MM.1S (cell line): ENCODE data around the gene NRG3.

ENCODE experiments used
- DNase-seq: peaks from one replicate; pipeline ENCODE4 v3.0.0-alpha.2; 2015
- H2AFZ ChIP-seq: fragments of 300-600 bp; sonication (generic); 2 replicates; pipeline ENCODE4 v1.6.0; 2016; ENCODE audit warnings: antibody characterized with exemption, low read length
- H3F3A ChIP-seq: fragments of 300-600 bp; sonication (generic); 2 replicates; pipeline ENCODE4 v1.6.1; 2016; ENCODE audit warnings: mild to moderate bottlenecking, antibody characterized with exemption, low read length, moderate library complexity, mixed read lengths; ENCODE audit not compliant: insufficient read depth
- H3K27ac ChIP-seq: fragments of 300-600 bp; sonication (generic); 2 replicates; pipeline ENCODE4 v1.5.1; 2016; ENCODE audit warnings: mild to moderate bottlenecking, low read length
- H3K27me3 ChIP-seq: fragments of 300-600 bp; sonication (generic); replicated peaks from 2 replicates; pipeline ENCODE4 v1.6.0; 2016; ENCODE audit warnings: low read length; ENCODE audit not compliant: insufficient read depth
- H3K36me3 ChIP-seq: fragments of 300-600 bp; sonication (generic); replicated peaks from 2 replicates; pipeline ENCODE4 v1.6.1; 2016; ENCODE audit warnings: mild to moderate bottlenecking, low read length, mixed read lengths; ENCODE audit not compliant: insufficient read depth
- H3K4me1 ChIP-seq: fragments of 300-600 bp; sonication (generic); 2 replicates; pipeline ENCODE4 v1.6.1; 2016; ENCODE audit warnings: low read length, mixed read lengths
- H3K4me2 ChIP-seq: fragments of 300-600 bp; sonication (generic); 2 replicates; pipeline ENCODE4 v1.6.0; 2016; ENCODE audit warnings: low read depth, low read length
- H3K4me3 ChIP-seq: fragments of 300-600 bp; sonication (generic); 2 replicates; pipeline ENCODE4 v1.5.1; 2016; ENCODE audit warnings: low read length, mixed read lengths
- H3K79me2 ChIP-seq: fragments of 300-600 bp; sonication (generic); 2 replicates; pipeline ENCODE4 v1.6.1; 2016; ENCODE audit warnings: mixed run types, low read length, mixed read lengths
- H3K9ac ChIP-seq: fragments of 300-600 bp; sonication (generic); 2 replicates; pipeline ENCODE4 v1.6.1; 2016; ENCODE audit warnings: low read length, mixed read lengths
- H3K9me2 ChIP-seq: fragments of 300-600 bp; sonication (generic); replicated peaks from 2 replicates; pipeline ENCODE4 v1.6.1; 2016; ENCODE audit warnings: mild to moderate bottlenecking, low read length, mixed read lengths; ENCODE audit not compliant: insufficient read depth
- H3K9me3 ChIP-seq: fragments of 300-600 bp; sonication (generic); replicated peaks from 2 replicates; pipeline ENCODE4 v1.6.1; 2016; ENCODE audit warnings: mild to moderate bottlenecking, low read length, mixed read lengths; ENCODE audit not compliant: insufficient read depth
- H4K20me1 ChIP-seq: fragments of 300-600 bp; sonication (generic); 2 replicates; pipeline ENCODE4 v1.6.1; 2016; ENCODE audit warnings: mild to moderate bottlenecking, low read length, moderate library complexity, mixed read lengths; ENCODE audit not compliant: insufficient read depth
- EZH2 ChIP-seq: fragments of 300-600 bp; sonication (generic); optimal IDR thresholded peaks from 2 replicates; pipeline ENCODE3; 2017; ENCODE audit warnings: low read depth, mild to moderate bottlenecking, antibody characterized with exemption, low read length, mixed read lengths
- EZH2phosphoT487 ChIP-seq: fragments of 300-600 bp; sonication (generic); IDR thresholded peaks from 2 replicates; pipeline ENCODE4 v1.6.1; 2018; ENCODE audit warnings: antibody characterized with exemption, low read length
- TF ChIP-seq, protein P1 (sequence below): fragments of 300-600 bp; sonication (generic); IDR thresholded peaks from 2 replicates; pipeline ENCODE4 v1.5.1; 2016; ENCODE audit warnings: antibody characterized with exemption, low read length, mixed read lengths

Gene NRG3

DNA sequence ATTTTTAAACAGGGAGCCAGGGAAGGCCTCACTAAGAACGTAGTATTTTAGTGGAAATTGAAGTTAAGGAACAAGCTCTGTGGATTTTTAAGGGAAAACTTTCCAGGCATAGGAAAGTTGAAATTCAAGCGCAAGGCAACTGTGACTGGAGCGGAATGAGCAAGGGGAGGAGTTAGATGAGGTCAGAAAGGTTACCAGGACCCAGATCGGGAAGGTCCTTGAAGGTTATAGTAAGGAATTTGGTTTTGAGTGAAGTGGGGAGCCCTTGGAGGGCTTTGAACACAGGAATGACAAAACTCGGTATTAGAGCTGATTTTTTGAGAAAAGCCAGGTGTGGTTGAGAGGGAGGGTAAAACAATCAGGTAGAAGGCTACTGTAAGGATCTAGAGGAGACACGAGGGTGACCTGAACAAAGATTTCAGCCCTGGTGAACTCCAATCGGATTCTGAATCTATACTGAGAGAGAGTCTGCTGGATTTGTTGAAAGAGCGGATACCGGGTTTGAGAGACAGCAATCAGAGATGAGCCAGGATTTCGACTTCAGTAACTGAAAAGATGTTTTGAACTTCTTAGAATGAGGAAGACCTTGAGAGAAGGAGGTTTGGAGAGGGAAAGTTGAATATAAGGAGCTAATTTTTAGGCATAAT lies 1013.9 kb downstream of the NRG3 start:
- H4K20me1 ChIP-seq: no peaks in the 10 kb centered on the region
- no peak overlapping the region for H3K4me3 ChIP-seq
- H3K9me3 ChIP-seq: no peaks in the 10 kb centered on the region
- no peaks in the 10 kb centered on the region for H3K27me3 ChIP-seq
- H3F3A ChIP-seq: no peaks in the 10 kb centered on the region
- no peak overlapping the region for H2AFZ ChIP-seq
- TF ChIP-seq EZH2 (no peak), EZH2phosphoT487 (no peak)
- TF ChIP-seq, protein P1, sequence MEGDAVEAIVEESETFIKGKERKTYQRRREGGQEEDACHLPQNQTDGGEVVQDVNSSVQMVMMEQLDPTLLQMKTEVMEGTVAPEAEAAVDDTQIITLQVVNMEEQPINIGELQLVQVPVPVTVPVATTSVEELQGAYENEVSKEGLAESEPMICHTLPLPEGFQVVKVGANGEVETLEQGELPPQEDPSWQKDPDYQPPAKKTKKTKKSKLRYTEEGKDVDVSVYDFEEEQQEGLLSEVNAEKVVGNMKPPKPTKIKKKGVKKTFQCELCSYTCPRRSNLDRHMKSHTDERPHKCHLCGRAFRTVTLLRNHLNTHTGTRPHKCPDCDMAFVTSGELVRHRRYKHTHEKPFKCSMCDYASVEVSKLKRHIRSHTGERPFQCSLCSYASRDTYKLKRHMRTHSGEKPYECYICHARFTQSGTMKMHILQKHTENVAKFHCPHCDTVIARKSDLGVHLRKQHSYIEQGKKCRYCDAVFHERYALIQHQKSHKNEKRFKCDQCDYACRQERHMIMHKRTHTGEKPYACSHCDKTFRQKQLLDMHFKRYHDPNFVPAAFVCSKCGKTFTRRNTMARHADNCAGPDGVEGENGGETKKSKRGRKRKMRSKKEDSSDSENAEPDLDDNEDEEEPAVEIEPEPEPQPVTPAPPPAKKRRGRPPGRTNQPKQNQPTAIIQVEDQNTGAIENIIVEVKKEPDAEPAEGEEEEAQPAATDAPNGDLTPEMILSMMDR: no peak
- no peak for DNase-seq
- H3K9me2 ChIP-seq: no peaks in the 10 kb centered on the region
- H3K27ac ChIP-seq: no peak overlapping the region
- H3K4me2 ChIP-seq: no peak overlapping the region
- H3K79me2 ChIP-seq: no peaks in the 10 kb centered on the region
- no peaks in the 10 kb centered on the region for H3K36me3 ChIP-seq
- no peaks in the 10 kb centered on the region for H3K4me1 ChIP-seq
- no peak overlapping the region for H3K9ac ChIP-seq

DNA sequence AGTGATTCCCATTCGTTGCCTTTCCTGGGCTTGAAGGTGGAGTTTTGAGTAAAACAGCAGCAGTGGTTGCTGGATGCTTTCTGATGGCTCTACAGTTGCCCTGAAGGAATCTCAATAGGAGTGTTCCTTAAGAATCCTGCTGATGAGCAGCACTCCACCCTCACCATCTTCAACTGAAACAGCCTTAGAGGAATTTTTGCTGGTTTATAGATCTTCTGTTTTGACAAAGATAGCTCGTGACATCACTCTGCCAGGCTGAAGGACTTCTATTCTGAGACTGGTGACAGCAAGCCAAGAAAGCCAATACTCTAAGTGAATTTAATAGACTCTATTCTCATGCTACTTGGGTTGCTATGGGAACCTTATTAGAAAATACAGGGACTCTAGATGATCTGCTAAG lies 1014.7 kb downstream of the NRG3 start:
- no peaks in the 10 kb centered on the region for H3K4me1 ChIP-seq
- no peak overlapping the region for H3K4me3 ChIP-seq
- H3K9ac ChIP-seq: no peak overlapping the region
- H2AFZ ChIP-seq: no peak overlapping the region
- no peaks in the 10 kb centered on the region for H3F3A ChIP-seq
- TF ChIP-seq, protein P1: no peak
- TF ChIP-seq EZH2: no peak
- TF ChIP-seq EZH2phosphoT487: no peak
- no peaks in the 10 kb centered on the region for H3K27me3 ChIP-seq
- H3K79me2 ChIP-seq: no peaks in the 10 kb centered on the region
- H4K20me1 ChIP-seq: no peaks in the 10 kb centered on the region
- H3K9me2 ChIP-seq: no peaks in the 10 kb centered on the region
- no peak for DNase-seq
- H3K36me3 ChIP-seq: no peaks in the 10 kb centered on the region
- H3K9me3 ChIP-seq: no peaks in the 10 kb centered on the region
- H3K27ac ChIP-seq: no peak overlapping the region
- H3K4me2 ChIP-seq: no peak overlapping the region

DNA sequence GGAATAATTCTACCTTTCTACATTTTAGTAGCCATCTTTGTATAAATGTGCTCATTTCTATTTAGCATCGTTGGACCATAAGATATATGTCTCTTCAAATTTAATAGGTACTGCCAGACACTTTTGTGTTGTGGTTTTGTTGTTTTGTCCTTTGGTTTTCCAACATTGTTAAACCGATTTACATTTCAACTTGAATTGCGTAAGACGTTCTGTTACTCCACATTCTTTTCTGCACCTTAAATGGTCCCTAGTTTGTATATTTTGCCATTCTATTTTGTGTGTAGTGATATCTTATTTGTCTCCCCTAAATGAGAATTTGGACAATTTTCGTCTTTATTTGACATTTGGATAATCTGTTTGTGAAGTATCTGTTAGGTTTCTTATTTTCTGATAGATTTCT lies 1015.6 kb downstream of the NRG3 start:
- Histone ChIP-seq H3K9me2 (no peaks in the 10 kb centered on the region), H4K20me1 (no peaks in the 10 kb centered on the region), H2AFZ (no peak overlapping the region), H3K36me3 (no peaks in the 10 kb centered on the region), H3K4me1 (no peaks in the 10 kb centered on the region), H3K4me3 (no peak overlapping the region), H3K4me2 (no peak overlapping the region), H3F3A (no peaks in the 10 kb centered on the region), H3K79me2 (no peaks in the 10 kb centered on the region), H3K27me3 (no peaks in the 10 kb centered on the region), H3K27ac (no peak overlapping the region), H3K9ac (no peak overlapping the region), H3K9me3 (no peaks in the 10 kb centered on the region)
- no peak for DNase-seq
- TF ChIP-seq, protein P1: no peak
- no peak for TF ChIP-seq EZH2phosphoT487
- TF ChIP-seq EZH2: no peak
